ENCODE data around the gene GOPC.

DNA sequence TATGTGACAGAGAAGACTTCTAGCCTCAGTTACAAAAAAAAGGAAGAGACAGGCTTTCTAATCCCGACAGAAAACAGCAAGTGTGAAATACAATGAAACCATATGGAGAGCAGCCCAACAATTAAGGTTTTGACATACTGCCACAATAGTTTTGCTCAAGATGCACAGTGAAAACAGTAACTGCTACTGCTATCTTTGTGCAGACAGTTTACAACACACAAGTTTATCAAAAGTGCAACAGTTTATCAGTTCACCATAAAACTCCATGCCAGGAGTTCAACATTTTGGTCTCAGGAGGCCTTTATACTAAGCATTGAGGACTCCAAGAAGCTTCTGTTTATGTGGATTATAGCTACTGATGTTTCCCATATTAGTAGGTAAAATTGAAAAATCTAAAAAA, 37.6 kb downstream of the GOPC start:
- TF ChIP-seq, protein P1, sequence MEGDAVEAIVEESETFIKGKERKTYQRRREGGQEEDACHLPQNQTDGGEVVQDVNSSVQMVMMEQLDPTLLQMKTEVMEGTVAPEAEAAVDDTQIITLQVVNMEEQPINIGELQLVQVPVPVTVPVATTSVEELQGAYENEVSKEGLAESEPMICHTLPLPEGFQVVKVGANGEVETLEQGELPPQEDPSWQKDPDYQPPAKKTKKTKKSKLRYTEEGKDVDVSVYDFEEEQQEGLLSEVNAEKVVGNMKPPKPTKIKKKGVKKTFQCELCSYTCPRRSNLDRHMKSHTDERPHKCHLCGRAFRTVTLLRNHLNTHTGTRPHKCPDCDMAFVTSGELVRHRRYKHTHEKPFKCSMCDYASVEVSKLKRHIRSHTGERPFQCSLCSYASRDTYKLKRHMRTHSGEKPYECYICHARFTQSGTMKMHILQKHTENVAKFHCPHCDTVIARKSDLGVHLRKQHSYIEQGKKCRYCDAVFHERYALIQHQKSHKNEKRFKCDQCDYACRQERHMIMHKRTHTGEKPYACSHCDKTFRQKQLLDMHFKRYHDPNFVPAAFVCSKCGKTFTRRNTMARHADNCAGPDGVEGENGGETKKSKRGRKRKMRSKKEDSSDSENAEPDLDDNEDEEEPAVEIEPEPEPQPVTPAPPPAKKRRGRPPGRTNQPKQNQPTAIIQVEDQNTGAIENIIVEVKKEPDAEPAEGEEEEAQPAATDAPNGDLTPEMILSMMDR (IDR thresholded peaks at IDR 0.05) = no peak
- no peak for TF ChIP-seq POLR2A (IDR thresholded peaks at IDR 0.05)
